ENCODE results near the gene FKBP9.
"Not testable (repeated sequence)": the region's sequence is repeated elsewhere in the genome, so short reads cannot be mapped to it uniquely, and the experiment has no call there.

- TF ChIP-seq CTCF, POLR2A (IDR thresholded peaks at IDR 0.05): not testable (repeated sequence)
These were observed 30.9 kb downstream of the FKBP9 start for GRCh38 chr7:32988148-32988547.

Measured in lower leg skin (tissue), 3 donors.